ENCODE data around the gene TTC13.
A peak's percentile ranks its signal among the peaks of the same experiment; 100 is the strongest.

TTC13 gene

DNA sequence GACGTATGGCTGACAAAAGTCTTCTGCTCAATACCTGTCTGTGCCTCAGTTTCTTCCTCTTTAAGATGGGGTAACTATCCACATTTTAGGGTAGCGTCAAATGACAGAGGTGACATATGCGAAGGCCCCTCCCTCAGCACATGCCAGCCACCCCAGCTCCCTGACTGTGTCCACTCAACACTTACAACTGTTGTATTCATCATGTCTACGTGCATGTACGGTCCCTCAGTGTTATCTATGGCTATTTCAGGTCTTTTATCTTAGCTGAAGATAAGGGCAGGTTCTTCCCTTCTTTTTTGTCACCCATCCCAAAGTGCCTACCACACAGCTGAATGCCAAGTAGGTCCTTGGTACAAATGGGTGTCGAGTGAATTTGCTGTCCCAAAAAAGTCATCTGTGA, 102.0 kb downstream of the TTC13 start:
- DNase-seq (ENCODE audit: low read depth): no peak
- H3K4me3 ChIP-seq (ENCODE audit: control insufficient read depth, low read depth, low read length): no peak overlapping the region
- TF ChIP-seq, protein P1, sequence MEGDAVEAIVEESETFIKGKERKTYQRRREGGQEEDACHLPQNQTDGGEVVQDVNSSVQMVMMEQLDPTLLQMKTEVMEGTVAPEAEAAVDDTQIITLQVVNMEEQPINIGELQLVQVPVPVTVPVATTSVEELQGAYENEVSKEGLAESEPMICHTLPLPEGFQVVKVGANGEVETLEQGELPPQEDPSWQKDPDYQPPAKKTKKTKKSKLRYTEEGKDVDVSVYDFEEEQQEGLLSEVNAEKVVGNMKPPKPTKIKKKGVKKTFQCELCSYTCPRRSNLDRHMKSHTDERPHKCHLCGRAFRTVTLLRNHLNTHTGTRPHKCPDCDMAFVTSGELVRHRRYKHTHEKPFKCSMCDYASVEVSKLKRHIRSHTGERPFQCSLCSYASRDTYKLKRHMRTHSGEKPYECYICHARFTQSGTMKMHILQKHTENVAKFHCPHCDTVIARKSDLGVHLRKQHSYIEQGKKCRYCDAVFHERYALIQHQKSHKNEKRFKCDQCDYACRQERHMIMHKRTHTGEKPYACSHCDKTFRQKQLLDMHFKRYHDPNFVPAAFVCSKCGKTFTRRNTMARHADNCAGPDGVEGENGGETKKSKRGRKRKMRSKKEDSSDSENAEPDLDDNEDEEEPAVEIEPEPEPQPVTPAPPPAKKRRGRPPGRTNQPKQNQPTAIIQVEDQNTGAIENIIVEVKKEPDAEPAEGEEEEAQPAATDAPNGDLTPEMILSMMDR (conservative IDR thresholded peaks at IDR 0.05; ENCODE audit: control insufficient read depth, insufficient read depth, low read depth, low read length): no peak

DNA sequence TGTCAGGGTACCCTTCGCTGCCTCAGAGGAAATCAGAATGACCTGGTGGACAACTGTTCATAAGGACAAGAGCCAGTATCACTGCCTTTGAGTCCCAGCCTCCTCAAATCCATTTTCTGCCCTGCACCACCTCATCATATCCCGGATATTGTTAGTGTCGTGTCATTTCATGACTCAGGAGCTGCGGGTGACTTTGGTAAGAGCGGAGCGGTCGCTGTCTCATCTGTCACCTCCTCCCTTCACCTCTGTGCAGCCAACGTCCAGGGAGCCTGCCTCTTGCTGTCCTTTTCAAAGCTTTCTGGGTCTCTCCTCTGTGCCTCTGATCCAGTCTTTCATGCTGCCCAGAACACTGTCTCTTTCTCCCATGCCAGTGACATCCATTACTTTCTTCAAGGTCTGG, 103.3 kb downstream of the TTC13 start:
- no peak for DNase-seq (ENCODE audit: low read depth)
- TF ChIP-seq, protein P1 (conservative IDR thresholded peaks at IDR 0.05; ENCODE audit: control insufficient read depth, insufficient read depth, low read depth, low read length): no peak

DNA sequence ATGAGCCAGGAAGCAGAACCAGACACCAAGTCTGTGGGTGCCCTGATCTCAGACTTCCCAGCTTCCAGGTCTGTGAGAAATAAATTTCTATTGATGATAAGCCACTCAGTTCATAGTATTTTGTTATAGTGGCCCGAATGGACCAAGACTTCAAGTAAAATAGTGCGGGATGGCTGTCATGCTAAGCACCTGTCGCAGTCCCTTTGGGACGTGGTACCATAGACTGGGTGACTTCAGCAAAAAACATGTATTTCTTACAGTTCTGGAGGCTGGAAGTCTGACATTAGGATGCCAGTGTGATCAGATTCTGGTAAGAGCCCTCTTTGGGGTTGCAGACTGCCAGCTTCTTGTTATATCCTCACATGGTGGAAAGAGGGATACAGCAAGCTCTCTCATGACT, 107.7 kb downstream of the TTC13 start:
- DNase-seq (ENCODE audit: low read depth): no peak
- H3K4me3 ChIP-seq (ENCODE audit: control insufficient read depth, low read depth, low read length): no peak overlapping the region
- TF ChIP-seq, protein P1 (conservative IDR thresholded peaks at IDR 0.05; ENCODE audit: control insufficient read depth, insufficient read depth, low read depth, low read length): no peak

More for the DNA sequence above, 103.3 kb downstream of the TTC13 start:
- H3K4me3 ChIP-seq (ENCODE audit: control insufficient read depth, low read depth, low read length): no peak overlapping the region

DNA sequence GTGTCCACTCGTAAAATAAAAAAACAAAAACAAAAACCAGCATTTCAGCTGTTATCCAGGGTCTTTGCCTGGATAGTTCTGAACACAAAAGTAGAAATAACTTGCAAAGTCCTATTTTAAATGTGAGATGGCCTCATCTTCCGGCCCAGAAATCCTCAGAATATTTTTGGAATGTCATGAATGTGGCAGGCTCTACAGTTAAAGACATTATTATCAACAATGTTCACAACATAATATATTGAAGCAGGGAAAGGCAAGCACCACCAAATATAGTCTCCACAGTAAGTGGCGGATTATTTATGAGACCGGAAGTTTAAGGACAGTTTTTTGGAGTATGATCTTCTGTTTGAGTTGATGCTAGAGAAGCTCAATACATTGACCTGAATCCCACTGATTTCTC, 109.2 kb downstream of the TTC13 start:
- TF ChIP-seq, protein P1 (conservative IDR thresholded peaks at IDR 0.05; ENCODE audit: control insufficient read depth, insufficient read depth, low read depth, low read length): no peak
- DNase-seq (ENCODE audit: low read depth): no peak
- no peak overlapping the region for H3K4me3 ChIP-seq (ENCODE audit: control insufficient read depth, low read depth, low read length)

DNA sequence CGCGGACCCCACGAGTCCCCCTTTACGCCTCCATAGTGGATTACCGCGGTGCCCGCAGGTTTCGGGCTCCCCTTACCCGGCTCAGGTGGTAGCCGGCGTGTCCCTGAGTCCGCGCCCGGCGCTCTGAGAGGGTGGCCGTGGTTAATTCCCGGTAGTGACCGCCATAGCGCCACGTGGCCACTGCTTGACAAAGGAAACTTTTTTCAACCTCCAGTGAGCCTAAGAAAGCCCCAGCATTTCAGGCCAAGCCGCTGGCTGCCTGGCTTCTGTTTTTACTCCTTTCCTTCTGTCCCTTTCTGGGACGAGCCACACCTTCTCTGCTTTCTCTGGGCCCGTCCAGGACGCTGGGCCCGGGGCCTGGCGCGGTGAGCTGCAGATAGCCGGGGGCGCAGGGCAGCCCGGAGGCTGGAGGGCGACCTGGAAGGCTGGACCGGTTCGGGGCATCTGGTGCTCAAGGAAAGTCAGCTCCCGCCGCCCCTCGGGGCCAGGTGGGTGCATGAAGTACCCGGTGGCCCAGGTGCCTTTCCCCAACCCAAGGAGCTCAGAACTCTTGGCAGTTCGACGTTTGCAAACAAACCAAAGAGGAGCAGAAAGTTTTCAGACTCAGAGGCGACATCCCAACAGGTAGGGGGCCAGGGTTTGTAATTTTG, 109.8 kb downstream of the TTC13 start:
- peak overlapping the region; percentile 55 for H3K4me3 ChIP-seq (ENCODE audit: control insufficient read depth, low read depth, low read length)
- no peak for DNase-seq (ENCODE audit: low read depth)
- TF ChIP-seq, protein P1 (conservative IDR thresholded peaks at IDR 0.05; ENCODE audit: control insufficient read depth, insufficient read depth, low read depth, low read length): no peak

DNA sequence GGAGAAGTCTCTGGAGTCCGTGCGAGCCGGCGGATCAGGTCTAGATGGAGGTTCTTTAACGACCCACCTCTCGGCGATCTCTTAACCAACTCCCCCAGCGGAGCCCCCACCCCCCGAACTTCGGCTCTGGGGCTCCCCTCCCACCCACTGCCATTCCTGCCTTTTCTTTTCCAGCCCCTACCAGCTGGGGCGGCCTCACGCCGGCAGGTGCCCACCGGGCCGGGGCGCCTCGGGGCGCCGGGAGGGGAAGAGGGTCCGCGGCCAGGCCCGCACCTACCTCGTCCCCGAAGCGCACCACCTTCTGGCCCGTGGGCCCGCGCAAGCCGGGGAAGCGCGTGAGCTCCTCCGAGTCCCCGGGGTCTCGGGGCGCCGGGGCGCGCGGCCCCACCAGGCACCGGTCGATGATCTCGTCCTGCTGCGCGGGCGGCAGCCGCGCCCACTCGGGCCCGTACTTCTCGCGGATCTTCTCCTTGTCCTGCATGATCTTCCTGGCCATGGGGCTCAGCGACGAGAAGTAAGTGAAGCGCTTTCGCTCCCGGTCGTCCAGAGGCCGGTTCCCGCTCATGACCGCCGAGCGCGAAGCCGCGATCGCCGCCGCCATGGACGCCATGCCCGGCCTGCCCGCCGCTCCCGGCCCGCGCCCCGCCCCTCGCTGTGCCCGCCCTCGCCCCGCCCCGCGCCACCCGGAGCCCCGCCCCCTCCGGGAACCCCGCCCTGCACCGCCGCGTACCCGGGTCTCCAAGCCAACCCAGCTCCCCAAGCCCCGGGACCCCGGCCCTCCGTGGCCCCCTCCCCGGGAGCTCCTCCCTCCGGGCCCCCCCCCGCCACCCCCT, 110.5 kb downstream of the TTC13 start, which contains the start of gene C1orf198:
TSS of gene C1orf198 (minus strand) at position 619 of the 833 bp plus-strand sequence. CDS start at position 610, 9 bp downstream.
- TF ChIP-seq, protein P1 (conservative IDR thresholded peaks at IDR 0.05; ENCODE audit: control insufficient read depth, insufficient read depth, low read depth, low read length): no peak
- H3K4me3 ChIP-seq (ENCODE audit: control insufficient read depth, low read depth, low read length): peak within 1 kb of the TSS; percentile 71
- DNase-seq (ENCODE audit: low read depth): no peak
